Heart left ventricle (tissue), 13 donors: ENCODE results near the gene HENMT1.

ENCODE experiments used
- CTCF ChIP-seq, 12 donors: fragments of 200-600 bp; sonication (generic) in 4 of 12; IDR thresholded peaks; one replicate each; pipeline versions ENCODE4 v1.5.0 to v1.8.0; 2018 to 2022; ENCODE audit warnings: antibody characterized with exemption in 12 of 12, mild to moderate bottlenecking in 5 of 12
- POLR2A ChIP-seq, 2 donors: fragments of 450-650 bp; IDR thresholded peaks; one replicate each; pipeline ENCODE4 v1.6.1; 2017; ENCODE audit warnings: antibody characterized with exemption in 2 of 2, mild to moderate bottlenecking in 2 of 2, moderate library complexity in 2 of 2
- donor health status: ischemic (EF 13 %, LVEDD 7.1; RV severe dilation, severe dysfunction).
- donor health status: DM: no; HTN: yes; CAD: no.
- donor health status: DM: no; HTN: no; CAD: no.
- donor health status: ischemic (EF 25% LVEDD 6.9; RV normal size, moderate dysfunction).
- donor health status: ischemic (EF 25% LVEDD 5.7; RV mildly dilated, moderate dysfunction).
- donor health status: ischemic (EF 35%, LVEDD 5.7; RV mildly dilated, moderate dysfunction).
- donor health status: nonischemic (EF 11% LVEDD 7.7; RV severe dilation, severe dysfunction).
- donor health status: DM: yes; HTN: yes; CAD: no.
- donor health status: PGD.
- donor health status: ischemic (EF 29% LVEDD 5.4; RV normal size, mild dysfunction).
- donor health status: nonischemic (EF 23%, LVEDD 6.1; RV moderate dilation, normal function).

- TF ChIP-seq CTCF (IDR thresholded peaks at IDR 0.05): no peak
- no peak for TF ChIP-seq POLR2A (IDR thresholded peaks at IDR 0.05)
Measured at GRCh38 chr1:108665067-108665466, 4.2 kb upstream of the HENMT1 start.
